Fibroblast of upper back skin (primary cell): ENCODE data around the gene ETV6.

Source experiments
- DNase-seq: peaks from one replicate; pipeline ENCODE4 v3.0.0-alpha.2; 2013

Gene ETV6

GRCh38 chr12:11869406-11869805 lies 219.9 kb downstream of the ETV6 start:
- no peak for DNase-seq

GRCh38 chr12:11870041-11870451 lies 220.6 kb downstream of the ETV6 start:
- DNase-seq: no peak

- no peak for DNase-seq
These were observed 222.6 kb downstream of the ETV6 start for GRCh38 chr12:11872055-11872454.

GRCh38 chr12:11875414-11875935 lies 226.0 kb downstream of the ETV6 start:
- DNase-seq: no peak

- DNase-seq: no peak
These were observed 226.8 kb downstream of the ETV6 start for GRCh38 chr12:11876307-11876706.

- no peak for DNase-seq
These were observed 227.8 kb downstream of the ETV6 start for GRCh38 chr12:11877102-11877826.

GRCh38 chr12:11877869-11878780 lies 228.7 kb downstream of the ETV6 start:
- DNase-seq: peak; percentile 82

- peak; percentile 66 for DNase-seq
These were observed 229.8 kb downstream of the ETV6 start for GRCh38 chr12:11879306-11879705.

- DNase-seq: no peak
These were observed 230.9 kb downstream of the ETV6 start for GRCh38 chr12:11880381-11880780.

GRCh38 chr12:11881835-11882234 lies 232.4 kb downstream of the ETV6 start:
- no peak for DNase-seq

- DNase-seq: no peak
These were observed 233.0 kb downstream of the ETV6 start for GRCh38 chr12:11882301-11883019.

- DNase-seq: peak; percentile 35
These were observed 234.6 kb downstream of the ETV6 start for GRCh38 chr12:11884116-11884515.

GRCh38 chr12:11884706-11885105 lies 235.2 kb downstream of the ETV6 start:
- DNase-seq: no peak

GRCh38 chr12:11885261-11886038 lies 236.0 kb downstream of the ETV6 start:
- DNase-seq: peak; percentile 72

GRCh38 chr12:11886339-11886738 lies 236.9 kb downstream of the ETV6 start:
- no peak for DNase-seq

GRCh38 chr12:11888029-11888428 lies 238.6 kb downstream of the ETV6 start:
- no peak for DNase-seq

GRCh38 chr12:11891346-11891745 lies 241.9 kb downstream of the ETV6 start:
- DNase-seq: no peak

- no peak for DNase-seq
These were observed 242.4 kb downstream of the ETV6 start for GRCh38 chr12:11891754-11892386.

- no peak for DNase-seq
These were observed 244.5 kb downstream of the ETV6 start for GRCh38 chr12:11893998-11894397.

GRCh38 chr12:11894890-11895289 lies 245.4 kb downstream of the ETV6 start:
- DNase-seq: no peak

GRCh38 chr12:11895421-11896078 lies 246.1 kb downstream of the ETV6 start:
- DNase-seq: no peak
